ENCODE results near the gene CPAMD8. TPM values are rescaled to one million over a fixed set of nuclear protein-coding genes. Genes with fewer than 3 reads are reported as not detected.

CPAMD8 gene
- total and polyA plus RNA-seq, 2 experiments from 2014 or later, result 7.9 to 17.6 TPM

- DNase-seq (ENCODE audit: low spot score), result no peak
- H3K9me2 ChIP-seq (replicated peaks; ENCODE audit: insufficient read depth), result no peaks in the 10 kb centered on the region
- no peaks in the 10 kb centered on the region for H3K36me3 ChIP-seq (replicated peaks; ENCODE audit: insufficient read depth, low read depth)
- H4K20me1 ChIP-seq (ENCODE audit: insufficient read depth, poor library complexity, severe bottlenecking), result no peaks in the 10 kb centered on the region
- no peak overlapping the region for H3K4me3 ChIP-seq
- 95% methylated on average over 12 of the region's 12 CpGs for WGBS (ENCODE audit: low lambda C conversion rate, missing lambda C conversion rate)
- peaks cover 8% of the 10 kb centered on the region for H3K4me1 ChIP-seq (ENCODE audit: insufficient read depth)
- H3K27ac ChIP-seq, result no peak overlapping the region
- no peak overlapping the region for H2AFZ ChIP-seq
- no peaks in the 10 kb centered on the region for H3K27me3 ChIP-seq
- H3K79me2 ChIP-seq, result peaks cover 19% of the 10 kb centered on the region
- H3K9me3 ChIP-seq (ENCODE audit: low read depth), result no peaks in the 10 kb centered on the region
- TF ChIP-seq EZH2phosphoT487 (IDR thresholded peaks at IDR 0.05; ENCODE audit: low read depth, severe bottlenecking, unreplicated experiment) (no peak), EZH2 (IDR thresholded peaks at IDR 0.05; ENCODE audit: borderline replicate concordance) (no peak)
- no peak overlapping the region for H3K4me2 ChIP-seq
Observed at GRCh38 chr19:17070421-17070820, 43.8 kb upstream of the CPAMD8 start.

DNA sequence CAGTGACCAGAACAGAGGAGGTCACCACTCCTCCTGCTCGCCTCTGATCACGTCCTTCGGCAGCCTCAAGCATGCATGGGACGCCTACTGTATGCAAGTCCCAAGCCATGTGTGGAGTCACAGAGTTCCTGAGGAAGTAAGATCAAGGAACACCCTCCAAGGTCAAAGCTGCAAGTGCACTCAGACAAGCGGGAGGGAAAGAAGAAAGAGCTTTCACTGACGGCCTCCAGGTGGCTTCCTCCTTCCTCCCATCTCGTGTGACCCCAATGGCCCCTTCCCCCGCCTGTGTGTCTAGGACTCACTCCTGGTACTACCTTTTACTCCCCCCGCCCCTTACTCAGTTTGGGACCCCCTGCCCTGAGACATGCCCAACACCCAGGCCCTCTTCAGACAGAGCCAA lies 42.6 kb upstream of the CPAMD8 start:
- Histone ChIP-seq H3K27ac (no peak overlapping the region), H3K36me3 (replicated peaks; ENCODE audit: insufficient read depth, low read depth) (no peaks in the 10 kb centered on the region), H3K4me3 (no peak overlapping the region), H3K27me3 (no peaks in the 10 kb centered on the region), H3K79me2 (peaks cover 14% of the 10 kb centered on the region), H4K20me1 (ENCODE audit: insufficient read depth, poor library complexity, severe bottlenecking) (no peaks in the 10 kb centered on the region), H2AFZ (no peak overlapping the region), H3K9me3 (ENCODE audit: low read depth) (no peaks in the 10 kb centered on the region), H3K4me2 (no peak overlapping the region), H3K4me1 (ENCODE audit: insufficient read depth) (peaks cover 3% of the 10 kb centered on the region), H3K9me2 (replicated peaks; ENCODE audit: insufficient read depth) (no peaks in the 10 kb centered on the region)
- no peak for DNase-seq (ENCODE audit: low spot score)
- TF ChIP-seq EZH2phosphoT487 (IDR thresholded peaks at IDR 0.05; ENCODE audit: low read depth, severe bottlenecking, unreplicated experiment) (no peak), CTCF (IDR thresholded peaks at IDR 0.05; ENCODE audit: poor library complexity) (no peak), EZH2 (IDR thresholded peaks at IDR 0.05; ENCODE audit: borderline replicate concordance) (no peak)
- 94% methylated on average over 6 of the region's 9 CpGs for WGBS (ENCODE audit: low lambda C conversion rate, missing lambda C conversion rate)

- TF ChIP-seq EZH2phosphoT487 (IDR thresholded peaks at IDR 0.05; ENCODE audit: low read depth, severe bottlenecking, unreplicated experiment), result no peak
- TF ChIP-seq CTCF (IDR thresholded peaks at IDR 0.05; ENCODE audit: poor library complexity), result no peak
- TF ChIP-seq EZH2 (IDR thresholded peaks at IDR 0.05; ENCODE audit: borderline replicate concordance), result no peak
- Histone ChIP-seq H3K79me2 (peaks cover 5% of the 10 kb centered on the region), H3K4me2 (no peak overlapping the region), H3K9me2 (replicated peaks; ENCODE audit: insufficient read depth) (no peaks in the 10 kb centered on the region), H3K4me1 (ENCODE audit: insufficient read depth) (no peaks in the 10 kb centered on the region), H3K9me3 (ENCODE audit: low read depth) (no peaks in the 10 kb centered on the region), H3K36me3 (replicated peaks; ENCODE audit: insufficient read depth, low read depth) (no peaks in the 10 kb centered on the region), H3K27ac (no peak overlapping the region), H3K4me3 (no peak overlapping the region), H3K27me3 (no peaks in the 10 kb centered on the region), H2AFZ (no peak overlapping the region), H4K20me1 (ENCODE audit: insufficient read depth, poor library complexity, severe bottlenecking) (no peaks in the 10 kb centered on the region)
- 80% methylated on average over 2 of the region's 2 CpGs for WGBS (ENCODE audit: low lambda C conversion rate, missing lambda C conversion rate)
- DNase-seq (ENCODE audit: low spot score), result no peak
Observed at GRCh38 chr19:17063428-17063827, 36.8 kb upstream of the CPAMD8 start.

GRCh38 chr19:17061691-17062090 lies 35.1 kb upstream of the CPAMD8 start:
- DNase-seq (ENCODE audit: low spot score), result no peak
- TF ChIP-seq EZH2phosphoT487 (IDR thresholded peaks at IDR 0.05; ENCODE audit: low read depth, severe bottlenecking, unreplicated experiment) (no peak), EZH2 (IDR thresholded peaks at IDR 0.05; ENCODE audit: borderline replicate concordance) (no peak), CTCF (IDR thresholded peaks at IDR 0.05; ENCODE audit: poor library complexity) (no peak)
- no peak overlapping the region for H2AFZ ChIP-seq
- H3K9me2 ChIP-seq (replicated peaks; ENCODE audit: insufficient read depth), result no peaks in the 10 kb centered on the region
- no peak overlapping the region for H3K4me2 ChIP-seq
- no peak overlapping the region for H3K27ac ChIP-seq
- no peaks in the 10 kb centered on the region for H3K4me1 ChIP-seq (ENCODE audit: insufficient read depth)
- no peaks in the 10 kb centered on the region for H3K27me3 ChIP-seq
- H3K36me3 ChIP-seq (replicated peaks; ENCODE audit: insufficient read depth, low read depth), result no peaks in the 10 kb centered on the region
- H3K79me2 ChIP-seq, result peaks cover 5% of the 10 kb centered on the region
- WGBS (ENCODE audit: low lambda C conversion rate, missing lambda C conversion rate), result 98% methylated on average over 7 of the region's 7 CpGs
- no peaks in the 10 kb centered on the region for H3K9me3 ChIP-seq (ENCODE audit: low read depth)
- no peak overlapping the region for H3K4me3 ChIP-seq
- H4K20me1 ChIP-seq (ENCODE audit: insufficient read depth, poor library complexity, severe bottlenecking), result no peaks in the 10 kb centered on the region
